HG02884 (cell line): ENCODE measurements around the gene MINDY4.

Experiments
- ATAC-seq: cut with Tn5 transposase; IDR thresholded peaks from one replicate; pipeline ENCODE4 v1.9.1; 2021; ENCODE audit warnings: mild to moderate bottlenecking, moderate library complexity; ENCODE audit not compliant: unreplicated experiment

MINDY4 gene

DNA sequence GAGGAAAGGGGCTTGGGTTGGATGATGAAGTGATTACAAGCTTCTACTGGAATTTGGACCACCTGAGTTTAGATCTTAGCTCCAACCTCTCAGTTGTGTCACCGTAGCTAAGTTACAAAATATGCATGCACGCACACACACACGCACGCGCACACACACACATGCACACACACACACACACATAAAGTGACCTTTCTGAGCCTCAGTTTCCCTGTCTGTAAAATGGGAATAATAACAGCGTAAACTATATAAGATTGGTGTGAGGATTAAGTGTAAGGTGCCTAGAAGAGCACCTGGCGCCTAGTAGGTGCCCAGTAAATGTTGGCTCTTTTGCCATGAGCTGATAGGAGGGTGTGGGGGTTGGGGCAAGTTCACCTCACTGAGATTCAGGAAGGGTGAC is 127.8 kb downstream of the MINDY4 start:
- no peak for ATAC-seq

DNA sequence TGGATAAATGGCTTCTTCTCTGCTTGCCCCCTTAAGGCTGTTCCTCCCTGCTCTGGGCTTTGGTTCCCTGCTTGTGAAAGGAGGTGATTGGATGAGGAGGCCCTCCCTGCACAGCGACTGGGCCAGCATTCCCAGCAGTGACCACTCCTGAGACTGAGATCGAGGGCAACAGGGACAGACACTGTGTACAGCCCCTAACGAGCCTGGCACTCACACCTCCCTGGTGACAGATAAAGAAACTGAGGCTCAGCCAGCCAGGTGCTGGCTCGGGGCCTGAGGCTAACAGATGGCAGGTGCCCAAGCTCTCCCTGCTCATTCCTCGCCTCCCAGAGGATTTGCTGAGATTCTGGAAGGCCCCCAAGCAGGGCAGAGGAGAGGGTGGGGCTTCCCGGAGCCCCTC is 128.4 kb downstream of the MINDY4 start:
- no peak for ATAC-seq

DNA sequence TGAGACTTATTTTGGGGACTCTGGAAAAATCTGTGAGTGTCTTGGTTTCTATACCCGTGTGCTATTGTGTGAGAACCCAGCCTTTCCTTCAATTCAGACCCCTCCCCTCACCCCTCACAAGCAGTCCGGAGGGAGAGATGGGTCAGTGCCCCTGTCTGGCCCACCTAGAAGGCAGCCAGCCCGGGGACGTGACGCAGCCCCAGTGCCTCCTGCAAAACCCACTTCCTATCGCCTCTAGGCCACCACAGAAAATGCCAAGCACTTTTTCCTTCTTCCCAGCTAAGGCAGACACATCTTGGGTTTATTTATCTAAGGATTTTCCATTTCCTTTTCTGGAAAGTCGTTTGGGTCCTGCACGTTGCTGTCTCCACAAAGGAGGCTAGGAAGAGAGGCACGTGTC is 128.8 kb downstream of the MINDY4 start:
- ATAC-seq, result no peak

DNA sequence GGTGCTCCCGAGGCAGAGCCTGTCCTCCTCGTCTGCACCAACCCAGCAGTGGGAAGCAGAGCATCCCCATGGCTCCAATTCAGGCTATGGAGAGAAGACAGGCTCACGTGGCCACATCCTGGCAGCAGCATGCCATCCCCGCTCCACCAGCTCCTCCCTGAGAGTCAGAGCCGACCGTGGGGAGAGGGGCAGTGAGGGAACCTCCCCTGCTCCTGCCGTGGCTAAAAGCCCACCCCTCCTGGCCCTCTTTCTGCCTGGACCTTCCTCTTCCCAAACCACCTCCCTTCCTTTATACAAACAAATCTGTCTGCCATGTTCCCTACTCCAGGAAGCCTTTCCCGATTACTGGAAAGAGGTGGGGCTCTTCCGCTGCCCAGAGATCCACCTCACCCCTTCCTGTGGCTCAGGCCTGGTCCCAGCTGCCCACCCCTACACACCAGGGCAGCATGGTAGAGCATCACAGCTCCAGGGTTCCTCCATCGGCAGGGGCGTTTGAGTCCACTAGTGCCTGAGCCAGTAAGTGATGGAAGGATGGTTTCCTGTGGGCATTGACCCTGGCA is 129.7 kb downstream of the MINDY4 start:
- ATAC-seq, result no peak

DNA sequence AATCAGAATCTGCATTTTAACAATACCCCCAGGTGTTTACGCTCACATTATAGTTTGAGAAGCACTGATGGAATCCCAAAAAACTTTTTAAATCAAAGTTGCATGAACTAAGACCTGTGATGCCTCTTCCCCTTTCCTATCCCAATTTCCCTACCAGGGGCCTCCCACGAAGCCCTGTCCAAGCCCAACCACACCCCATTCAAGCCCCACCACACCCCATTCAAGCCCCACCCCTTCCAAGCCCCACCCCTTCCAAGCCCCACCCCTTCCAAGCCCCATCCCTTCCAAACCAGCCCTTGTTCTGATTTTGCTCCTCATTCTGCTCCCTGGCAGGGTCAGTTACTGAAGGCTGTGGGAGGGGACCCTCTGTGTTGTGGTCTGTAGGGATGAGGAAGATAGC is 130.6 kb downstream of the MINDY4 start:
- no peak for ATAC-seq

DNA sequence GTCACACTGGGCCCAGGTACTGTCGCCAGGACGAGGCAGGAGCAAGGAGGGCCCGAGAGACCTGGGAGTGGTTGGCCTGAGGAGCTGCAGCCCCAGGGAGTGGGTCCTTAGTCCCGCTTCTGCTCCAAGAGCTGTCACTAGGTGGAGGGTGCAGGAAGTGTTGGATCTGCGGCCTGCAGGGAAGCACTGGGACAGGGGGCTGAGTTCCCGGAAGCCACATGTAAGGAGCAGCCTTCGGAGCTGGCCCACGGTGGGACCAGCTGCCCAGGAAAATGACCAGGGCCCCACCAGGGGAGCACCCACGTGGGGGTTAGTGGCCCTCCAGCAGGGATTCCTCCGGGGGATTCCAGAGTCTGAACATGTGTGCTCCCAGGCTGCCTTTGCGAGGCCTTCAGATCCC is 131.2 kb downstream of the MINDY4 start:
- no peak for ATAC-seq

DNA sequence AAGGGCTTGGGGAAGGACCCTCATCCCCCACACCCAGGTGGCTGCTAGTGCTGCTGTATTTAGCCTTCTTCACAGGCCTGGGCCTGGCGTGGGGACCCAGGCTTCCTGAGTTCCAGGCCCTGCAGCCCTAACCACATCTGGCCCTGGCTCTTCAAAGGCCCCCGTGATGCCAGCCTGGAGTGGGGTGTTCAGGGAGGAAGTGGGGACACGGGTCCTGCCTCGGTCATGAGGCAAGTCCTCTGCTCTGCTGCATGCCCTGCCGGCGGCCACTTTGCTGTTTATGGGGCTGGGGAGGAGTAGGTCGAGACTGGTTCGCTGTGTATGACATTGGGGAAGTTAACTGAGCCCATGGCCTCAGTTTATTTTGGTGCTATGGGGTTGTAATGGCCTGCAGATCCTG is 131.9 kb downstream of the MINDY4 start:
- no peak for ATAC-seq

DNA sequence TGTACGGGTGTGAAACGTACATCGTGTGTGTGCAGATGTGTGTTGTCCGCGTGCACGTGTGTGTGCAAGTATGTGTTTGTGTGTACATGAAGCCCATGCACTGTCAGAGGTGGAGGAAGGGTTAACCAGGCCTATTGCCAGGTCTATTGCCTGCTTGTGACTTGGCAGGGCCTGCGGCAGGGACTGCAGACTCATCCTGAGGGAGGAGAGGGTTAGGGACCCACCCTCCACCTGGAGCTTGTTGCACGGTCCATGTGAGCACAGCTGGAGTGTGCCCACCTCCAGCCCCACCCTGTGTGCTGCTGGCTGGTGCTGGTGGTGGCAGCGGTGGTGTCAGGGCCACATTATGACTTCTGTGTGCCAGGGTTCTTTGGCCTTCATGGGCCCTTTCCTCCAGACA is 133.3 kb downstream of the MINDY4 start:
- no peak for ATAC-seq

DNA sequence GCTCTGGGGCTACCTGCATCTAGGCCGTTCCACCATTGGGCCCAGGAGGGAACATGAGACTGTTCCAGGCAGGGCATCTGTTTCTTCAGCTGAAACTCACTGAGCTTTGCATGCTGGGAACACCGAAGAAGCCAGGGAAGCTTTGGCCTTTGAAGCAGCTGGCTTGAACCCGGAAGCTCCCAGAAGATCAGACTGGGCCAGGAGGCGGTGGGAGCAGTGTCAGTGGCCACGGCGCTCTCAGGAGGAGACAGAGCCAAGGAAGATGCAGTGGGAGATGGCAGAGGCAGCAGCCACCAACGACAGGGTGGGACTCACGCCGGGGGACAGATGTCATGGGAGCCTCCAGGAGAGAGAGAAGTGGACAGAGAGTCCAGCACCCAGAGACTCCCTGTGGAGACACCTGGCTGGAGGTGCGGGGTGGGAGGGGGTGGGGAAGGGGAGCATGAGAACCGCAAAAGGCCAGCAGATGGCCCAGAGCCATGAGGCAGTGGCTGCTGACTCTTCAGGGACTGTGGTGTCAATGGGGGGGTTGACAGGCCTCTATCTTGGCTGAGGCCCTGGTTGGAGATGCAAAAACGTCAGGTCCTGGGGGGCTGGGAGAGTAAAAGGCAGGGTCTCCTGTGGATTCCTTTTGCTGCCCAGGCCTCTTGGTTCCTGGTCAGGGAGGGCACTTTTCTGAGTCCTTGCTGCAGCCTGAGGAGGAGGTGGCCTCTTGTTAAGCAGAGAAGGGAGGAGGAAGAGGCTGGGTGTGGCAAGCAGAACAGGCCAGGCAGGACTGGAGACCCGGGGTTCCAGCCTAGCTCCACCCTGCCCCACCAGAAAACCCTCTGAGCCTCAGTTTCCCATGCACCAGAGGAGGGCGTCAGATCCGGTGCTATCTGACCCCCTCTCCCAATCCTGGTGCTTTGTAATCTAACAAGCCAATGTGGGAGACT is 134.1 kb downstream of the MINDY4 start:
- ATAC-seq, result no peak

DNA sequence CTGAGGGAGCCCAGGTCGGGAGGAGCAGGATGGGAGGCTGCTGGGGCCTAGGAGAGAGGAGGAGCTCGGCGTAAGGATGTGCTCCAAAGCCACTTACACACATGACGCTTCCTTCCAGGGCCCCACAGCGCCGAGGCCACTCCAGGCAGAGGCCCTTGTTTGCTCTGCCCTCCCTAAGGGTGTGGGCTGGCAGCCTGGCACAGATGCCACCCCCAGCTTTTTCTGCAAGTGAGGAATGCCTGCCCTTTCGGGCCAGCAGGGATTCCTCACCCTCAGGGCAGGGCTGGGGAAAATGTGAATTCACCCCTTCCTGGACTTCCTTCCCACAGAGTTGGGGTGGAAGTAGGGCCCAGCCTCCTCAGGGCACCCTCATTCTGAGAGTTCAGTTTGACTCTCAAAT is 134.8 kb downstream of the MINDY4 start:
- no peak for ATAC-seq

DNA sequence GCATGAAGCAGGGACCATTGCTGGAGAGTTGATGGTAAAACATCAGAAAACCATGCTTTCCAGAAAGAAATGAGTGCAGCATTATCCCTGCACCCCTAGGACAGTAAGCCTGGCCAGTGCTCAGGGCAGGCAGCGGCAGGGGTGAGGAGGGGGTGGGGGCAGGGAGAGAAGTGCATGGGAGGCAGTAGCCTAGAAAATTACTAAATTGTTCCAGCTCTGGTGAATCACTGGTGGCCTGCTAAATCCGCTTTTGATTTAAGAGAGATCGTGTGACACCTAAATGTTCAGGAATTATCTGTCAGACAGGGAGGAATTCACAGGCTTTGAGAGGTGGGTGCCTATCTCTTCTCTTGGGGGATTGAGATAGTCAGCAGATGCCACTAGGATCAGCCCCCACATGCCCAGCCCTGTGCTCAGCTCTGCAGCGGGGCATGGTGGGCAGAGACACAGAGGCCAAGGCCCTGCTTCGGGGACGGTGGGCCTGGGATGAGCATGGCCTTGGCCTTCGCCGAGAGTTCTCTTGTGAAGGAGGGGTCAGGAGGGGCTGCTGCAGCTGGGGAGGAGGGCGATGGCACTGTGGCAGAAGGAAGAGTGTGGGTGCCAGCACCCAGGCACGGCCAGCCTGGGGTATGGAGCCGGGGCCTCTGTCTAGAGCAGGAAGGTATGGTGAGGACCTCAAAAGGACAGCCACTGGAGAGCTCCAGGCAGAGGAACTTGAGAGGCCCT is 135.5 kb downstream of the MINDY4 start:
- ATAC-seq, result no peak

DNA sequence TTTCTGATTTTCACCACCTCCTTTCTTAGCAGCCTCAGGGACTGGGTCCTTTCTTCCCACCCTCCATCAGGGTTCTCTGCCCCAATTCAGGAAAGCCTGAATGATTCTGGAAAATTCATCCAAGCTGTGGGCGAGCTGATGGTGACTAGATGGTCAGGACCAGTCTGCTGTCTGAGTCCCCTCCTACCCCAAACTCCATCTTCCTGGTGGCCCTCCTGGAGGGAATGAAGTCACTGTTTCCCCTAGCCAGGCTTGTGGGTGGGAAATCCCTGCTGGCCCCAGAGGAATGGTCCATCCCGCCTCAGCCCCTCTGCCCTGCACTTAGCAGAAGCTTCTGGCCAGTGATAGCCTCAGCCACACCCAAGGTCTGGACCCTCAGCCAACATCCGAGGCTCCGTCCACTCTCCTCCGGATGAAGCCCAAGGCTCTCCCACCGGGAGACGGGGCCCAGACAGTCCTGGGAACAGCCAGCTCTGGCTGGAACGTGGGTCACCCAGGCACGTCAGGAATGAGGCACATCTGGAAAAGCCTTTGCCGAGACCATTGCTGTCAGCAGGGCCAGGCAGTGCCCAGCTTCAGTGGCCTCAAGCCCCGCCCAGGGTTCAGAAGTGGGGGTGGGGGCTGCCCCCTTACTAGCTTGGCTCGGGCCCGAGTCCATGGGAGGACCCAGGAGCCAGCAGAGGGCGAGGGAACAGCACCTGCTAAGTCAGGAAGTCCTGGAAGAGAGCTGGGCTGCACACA is 136.5 kb downstream of the MINDY4 start:
- ATAC-seq, result no peak

DNA sequence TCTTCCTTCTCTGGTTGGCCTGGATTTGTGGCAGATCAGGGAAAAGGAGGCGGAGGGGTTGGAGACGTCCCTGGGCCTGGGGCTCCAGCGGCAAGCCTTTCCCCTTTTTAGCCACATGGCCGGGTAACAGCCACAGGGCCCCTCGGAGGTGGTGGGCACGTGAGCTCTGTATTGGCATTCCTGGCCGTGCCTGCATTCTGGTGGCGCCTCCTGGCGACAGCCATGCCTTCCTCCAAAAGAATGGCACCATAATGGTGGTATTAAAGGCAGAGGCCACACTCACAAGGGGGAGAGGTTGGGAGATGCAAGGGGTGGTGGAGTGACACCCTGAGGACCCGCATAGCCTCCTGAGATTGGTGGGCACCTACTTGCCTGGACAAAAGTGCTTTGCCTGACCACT is 137.5 kb downstream of the MINDY4 start:
- ATAC-seq, result no peak

DNA sequence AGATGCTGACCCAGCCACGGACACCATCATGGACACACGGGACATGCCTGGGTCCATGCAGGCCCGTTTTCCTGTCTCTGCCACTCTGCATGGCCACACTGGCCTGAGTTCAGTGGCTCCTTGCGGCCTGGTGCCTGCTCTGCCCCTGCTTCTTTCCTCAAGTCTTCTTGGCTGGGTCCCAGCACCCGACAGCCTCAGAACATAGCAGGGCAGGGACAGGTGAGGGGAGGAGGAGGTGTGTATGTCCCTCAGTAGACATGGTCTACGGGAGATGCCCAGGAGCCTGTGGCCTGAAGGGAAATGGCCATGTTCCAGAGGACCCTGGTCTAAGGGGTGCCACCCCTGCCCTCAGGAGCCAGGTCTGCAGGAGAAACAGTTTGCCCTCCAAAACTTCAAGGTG is 138.2 kb downstream of the MINDY4 start:
- ATAC-seq, result no peak

DNA sequence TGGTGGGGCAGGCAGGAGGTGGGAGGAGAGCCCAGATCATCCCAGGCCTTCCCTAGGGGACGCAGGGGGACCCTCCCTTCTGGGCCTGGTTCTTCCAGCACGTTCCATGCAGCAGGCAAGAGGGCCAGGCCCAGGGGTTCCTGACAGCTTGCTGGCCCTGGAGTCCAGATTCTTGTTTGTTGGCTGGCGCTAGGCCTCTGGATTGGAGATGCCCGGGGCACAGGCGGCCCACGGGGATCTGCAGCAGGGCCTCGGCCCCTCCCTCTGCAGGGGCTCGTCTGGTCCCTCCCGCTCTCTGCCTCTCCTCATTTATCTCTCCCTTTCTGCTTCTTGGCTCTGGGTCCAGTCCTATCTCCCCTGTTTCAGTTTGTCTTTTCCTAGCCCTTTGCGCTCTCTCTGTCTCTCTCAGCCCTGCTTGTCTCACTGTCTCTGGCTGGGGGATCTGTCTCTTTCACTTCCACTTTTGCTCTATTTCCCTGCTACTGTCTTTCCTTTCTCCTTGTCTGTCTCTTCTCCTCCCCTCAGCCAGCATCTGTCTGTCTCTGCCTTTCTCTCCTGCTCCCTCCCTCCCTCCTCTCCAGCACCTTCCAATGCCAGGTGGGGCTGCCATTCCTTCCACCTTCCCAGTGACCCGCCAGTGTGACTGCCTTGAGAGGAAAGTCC is 139.3 kb downstream of the MINDY4 start:
- no peak for ATAC-seq

DNA sequence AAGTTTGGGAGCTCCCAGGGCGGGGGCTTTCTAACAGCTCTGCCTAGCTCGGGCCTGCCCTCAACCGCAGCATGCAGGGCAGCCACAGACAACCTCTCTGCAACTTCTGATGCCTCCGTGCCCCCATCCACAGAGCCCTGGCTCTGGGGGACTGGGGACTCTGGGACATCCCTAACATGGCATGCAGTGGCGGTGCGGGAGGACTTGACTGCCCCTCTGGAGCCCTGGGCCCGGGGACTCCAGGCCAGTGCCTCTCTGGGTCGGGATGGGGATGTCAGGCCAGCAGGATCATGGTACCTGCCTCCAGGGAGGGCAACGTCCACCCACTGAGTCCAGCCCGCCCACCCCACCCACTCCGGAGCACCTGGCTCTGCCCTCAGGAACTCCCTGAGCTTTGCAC is 139.9 kb downstream of the MINDY4 start:
- ATAC-seq, result no peak

DNA sequence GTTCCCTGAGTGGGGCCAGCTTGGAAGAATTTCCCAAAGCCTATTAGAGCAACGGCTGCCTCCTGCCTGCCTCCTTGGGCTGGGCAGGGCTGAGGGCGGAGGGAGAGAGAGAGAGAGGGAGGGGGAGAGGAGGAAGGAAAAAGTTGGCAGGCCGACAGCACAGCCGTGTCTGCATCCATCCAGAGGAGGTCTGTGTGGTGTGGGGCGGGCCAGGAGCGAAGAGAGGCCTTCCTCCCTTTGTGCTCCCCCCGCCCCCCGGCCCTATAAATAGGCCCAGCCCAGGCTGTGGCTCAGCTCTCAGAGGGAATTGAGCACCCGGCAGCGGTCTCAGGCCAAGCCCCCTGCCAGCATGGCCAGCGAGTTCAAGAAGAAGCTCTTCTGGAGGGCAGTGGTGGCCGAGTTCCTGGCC is 140.3 kb downstream of the MINDY4 start, which contains the start of gene AQP1:
TSS of gene AQP1 (plus strand) at position 293 of the 409 bp plus-strand sequence. CDS start at position 350, 57 bp downstream.
- no peak for ATAC-seq

DNA sequence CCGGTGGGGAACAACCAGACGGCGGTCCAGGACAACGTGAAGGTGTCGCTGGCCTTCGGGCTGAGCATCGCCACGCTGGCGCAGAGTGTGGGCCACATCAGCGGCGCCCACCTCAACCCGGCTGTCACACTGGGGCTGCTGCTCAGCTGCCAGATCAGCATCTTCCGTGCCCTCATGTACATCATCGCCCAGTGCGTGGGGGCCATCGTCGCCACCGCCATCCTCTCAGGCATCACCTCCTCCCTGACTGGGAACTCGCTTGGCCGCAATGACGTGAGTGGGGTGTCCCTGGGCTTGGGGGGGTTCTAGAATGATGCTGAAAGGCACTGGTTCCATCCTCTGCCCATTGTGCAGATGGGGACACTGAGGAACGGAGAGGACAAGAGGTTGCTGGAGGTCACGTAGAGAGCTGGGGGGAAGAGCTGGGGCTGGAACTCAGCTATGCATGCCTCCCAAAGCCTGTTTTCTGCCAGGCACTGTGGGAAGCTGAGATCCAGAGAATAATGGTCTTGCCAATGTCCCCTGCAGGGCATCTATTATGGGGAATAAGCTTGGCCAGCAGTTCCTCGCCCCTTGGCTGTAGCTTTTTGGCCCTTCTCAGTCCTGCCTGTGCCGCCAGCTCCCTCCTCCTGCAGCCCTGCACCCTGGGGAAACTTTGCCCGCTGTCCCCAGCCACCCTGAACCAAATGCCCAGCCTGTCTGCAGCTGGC is 141.0 kb downstream of the MINDY4 start:
- ATAC-seq, result no peak

DNA sequence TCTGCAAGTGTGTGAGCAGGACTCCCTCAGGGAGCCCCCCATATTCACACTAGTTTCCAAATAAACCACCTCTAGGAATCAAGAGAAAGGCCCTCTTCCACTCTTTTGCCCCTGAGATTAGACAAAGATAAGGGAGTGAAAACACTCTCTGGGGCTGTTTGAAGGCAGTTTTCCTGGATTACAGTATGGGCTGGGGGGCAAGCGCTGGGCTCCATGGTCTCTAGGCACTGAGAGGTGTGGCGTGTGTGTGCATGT is 141.4 kb downstream of the MINDY4 start:
- ATAC-seq, result no peak
